Esophagus muscularis mucosa (tissue), 4 donors: ENCODE results near the gene RTRAF. TPM values are rescaled to one million over a fixed set of nuclear protein-coding genes. Genes with fewer than 3 reads are reported as not detected.

Source experiments
- DNase-seq: peaks from one replicate; pipeline ENCODE4 v3.0.0-alpha.2; 2017; ENCODE audit errors: extremely low spot score
- H3K27ac ChIP-seq, 4 donors: fragments of 200-600 bp; sonication (generic); replicated peaks in 1 of 4; 1 replicate in 3 of 4; 2 replicates in 1 of 4; pipeline ENCODE4 v1.5.1; 2016 to 2019; ENCODE audit warnings: mild to moderate bottlenecking in 1 of 4
- H3K27me3 ChIP-seq, 4 donors: fragments of 200-600 bp; sonication (generic); one replicate each; pipeline versions ENCODE4 v1.5.1 to v1.6.0; 2016 to 2019
- H3K36me3 ChIP-seq, 4 donors: fragments of 200-600 bp; sonication (generic); one replicate each; pipeline ENCODE4 v1.5.1; 2016 to 2019
- H3K4me1 ChIP-seq, 4 donors: fragments of 200-600 bp; sonication (generic); one replicate each; pipeline ENCODE4 v1.5.1; 2016 to 2019
- H3K4me3 ChIP-seq, 4 donors: fragments of 200-600 bp; sonication (generic); 1 replicate in 2 of 4; 2 replicates in 2 of 4; pipeline ENCODE4 v1.5.1; 2016 to 2019; ENCODE audit warnings: mild to moderate bottlenecking in 4 of 4, moderate library complexity in 1 of 4
- H3K9me3 ChIP-seq, 4 donors: fragments of 200-600 bp; sonication (generic); 1 replicate in 3 of 4; 2 replicates in 1 of 4; pipeline ENCODE4 v1.5.1; 2016 to 2019
- CTCF ChIP-seq, 3 experiments: fragments of 200-600 bp in 2 of 3; fragments of 450-650 bp in 1 of 3; sonication (generic) in 2 of 3; IDR thresholded peaks; one replicate each; pipeline ENCODE4 v1.5.1; 2017 to 2019; ENCODE audit warnings: antibody characterized with exemption in 3 of 3, mild to moderate bottlenecking in 2 of 3, moderate library complexity in 1 of 3
- EP300 ChIP-seq: sonication (generic); formaldehyde crosslinking; IDR thresholded peaks from one replicate; pipeline ENCODE4 v1.6.1; 2017; ENCODE audit warnings: antibody characterized with exemption
- POLR2A ChIP-seq: fragments of 450-650 bp; IDR thresholded peaks from one replicate; pipeline ENCODE4 v1.6.1; 2017; ENCODE audit warnings: antibody characterized with exemption, moderate library complexity, mild to moderate bottlenecking, low read depth
- POLR2AphosphoS5 ChIP-seq, 2 donors: sonication (generic); formaldehyde crosslinking; IDR thresholded peaks; one replicate each; pipeline ENCODE4 v1.6.1; 2017; ENCODE audit warnings: antibody characterized with exemption in 2 of 2
- WGBS: methylation state at CpG from one replicate; pipeline ENCODE4 v1.1.5; 2018; 5-methylcytosine and 5-hydroxymethylcytosine counted together
- intact Hi-C: fragments of 100-400 bp; cut with DNase I; formaldehyde crosslinking; loops from one replicate; pipeline ENCODE4 v1.15.1; 2023
- total RNA-seq, 4 donors: library from RNA; depleted of rRNA; stranded (reverse); fragments of >200 nt; gene quantifications; one replicate each; pipeline versions ENCODE4 v1.1.0 to v1.2.1, GENCODE V29; 2016

Gene RTRAF
- total RNA-seq, 4 donors from 2014 or later, result 66.4 to 122 (median 70.1) TPM

GRCh38 chr14:51960866-51961265 is 28.5 kb upstream of the RTRAF start:
- DNase-seq, result no peak
- TF ChIP-seq POLR2A (no peak), CTCF (IDR thresholded peaks at IDR 0.05) (no peak), POLR2AphosphoS5 (IDR thresholded peaks at IDR 0.05) (no peak), EP300 (no peak)
- intact Hi-C loops, result no loop called here
- Histone ChIP-seq H3K4me3 (no peak overlapping the region), H3K27ac (no peak overlapping the region), H3K36me3 (peaks cover 0 to 3% (median 0%) of the 10 kb centered on the region in 4 donors), H3K9me3 (peaks cover 0 to 16% (median 11%) of the 10 kb centered on the region in 4 donors), H3K27me3 (no peaks in the 10 kb centered on the region), H3K4me1 (peaks cover 3 to 19% (median 13%) of the 10 kb centered on the region in 4 donors)

- Histone ChIP-seq H3K9me3 (peaks cover 0 to 14% (median 11%) of the 10 kb centered on the region in 4 donors), H3K27ac (peak overlapping the region in 2 of 4 donors; percentile 3 to 45), H3K27me3 (no peaks in the 10 kb centered on the region), H3K36me3 (peaks cover 0 to 3% (median 0%) of the 10 kb centered on the region in 4 donors), H3K4me3 (peak overlapping the region in 1 of 4 donors; percentile 18), H3K4me1 (peaks cover 3 to 19% (median 13%) of the 10 kb centered on the region in 4 donors)
- no peak for DNase-seq
- TF ChIP-seq EP300 (no peak), CTCF (IDR thresholded peaks at IDR 0.05) (no peak), POLR2AphosphoS5 (IDR thresholded peaks at IDR 0.05) (no peak), POLR2A (no peak)
- intact Hi-C loops, result no loop called here
- 50% methylated on average over 3 of the region's 3 CpGs for WGBS
These were observed 26.6 kb upstream of the RTRAF start for GRCh38 chr14:51962711-51963110.

GRCh38 chr14:51963286-51963685 is 26.1 kb upstream of the RTRAF start:
- intact Hi-C loops, result no loop called here
- H3K27ac ChIP-seq, result peak overlapping the region in 1 of 4 donors; percentile 45
- H3K4me3 ChIP-seq, result peak overlapping the region; percentile 18 to 43 (median 25)
- H3K27me3 ChIP-seq, result no peaks in the 10 kb centered on the region
- peaks cover 3 to 19% (median 13%) of the 10 kb centered on the region in 4 donors for H3K4me1 ChIP-seq
- DNase-seq, result no peak
- TF ChIP-seq POLR2AphosphoS5 (IDR thresholded peaks at IDR 0.05), result no peak
- no peak for TF ChIP-seq POLR2A
- TF ChIP-seq EP300, result no peak
- no peak for TF ChIP-seq CTCF (IDR thresholded peaks at IDR 0.05)
- peaks cover 0 to 8% (median 6%) of the 10 kb centered on the region in 4 donors for H3K9me3 ChIP-seq
- H3K36me3 ChIP-seq, result no peaks in the 10 kb centered on the region
- 8% methylated on average over 4 of the region's 4 CpGs for WGBS

GRCh38 chr14:51967521-51967920 is 21.8 kb upstream of the RTRAF start:
- H3K9me3 ChIP-seq, result no peaks in the 10 kb centered on the region
- H3K4me1 ChIP-seq, result peaks cover 3 to 17% (median 11%) of the 10 kb centered on the region in 4 donors
- H3K36me3 ChIP-seq, result no peaks in the 10 kb centered on the region
- H3K27ac ChIP-seq, result no peak overlapping the region
- TF ChIP-seq POLR2AphosphoS5 (IDR thresholded peaks at IDR 0.05), result no peak
- no peak for TF ChIP-seq EP300
- TF ChIP-seq POLR2A, result no peak
- H3K27me3 ChIP-seq, result no peaks in the 10 kb centered on the region
- DNase-seq, result no peak
- intact Hi-C loops, result no loop called here
- no peak overlapping the region for H3K4me3 ChIP-seq
- WGBS, result 89% methylated on average over 2 of the region's 2 CpGs

- 68% methylated on average over 6 of the region's 6 CpGs for WGBS
- H3K27ac ChIP-seq, result no peak overlapping the region
- H3K4me1 ChIP-seq, result no peaks in the 10 kb centered on the region
- H3K36me3 ChIP-seq, result no peaks in the 10 kb centered on the region
- no peaks in the 10 kb centered on the region for H3K9me3 ChIP-seq
- no peak overlapping the region for H3K4me3 ChIP-seq
- no peaks in the 10 kb centered on the region for H3K27me3 ChIP-seq
- TF ChIP-seq POLR2A, result no peak
- intact Hi-C loops, result loop anchor here (10.0 kb wide), 1 partner anchor 105 kb away; the partner anchor contains the start of gene GNG2
- no peak for DNase-seq
These were observed 19.4 kb upstream of the RTRAF start for GRCh38 chr14:51969852-51970540.
